DMS153 (cell line): ENCODE results near the gene KCNQ2.

Source experiments
- DNase-seq: peaks from one replicate; lab custom pipeline; 2025; lab: John Stamatoyannopoulos, UW

KCNQ2 gene

DNA sequence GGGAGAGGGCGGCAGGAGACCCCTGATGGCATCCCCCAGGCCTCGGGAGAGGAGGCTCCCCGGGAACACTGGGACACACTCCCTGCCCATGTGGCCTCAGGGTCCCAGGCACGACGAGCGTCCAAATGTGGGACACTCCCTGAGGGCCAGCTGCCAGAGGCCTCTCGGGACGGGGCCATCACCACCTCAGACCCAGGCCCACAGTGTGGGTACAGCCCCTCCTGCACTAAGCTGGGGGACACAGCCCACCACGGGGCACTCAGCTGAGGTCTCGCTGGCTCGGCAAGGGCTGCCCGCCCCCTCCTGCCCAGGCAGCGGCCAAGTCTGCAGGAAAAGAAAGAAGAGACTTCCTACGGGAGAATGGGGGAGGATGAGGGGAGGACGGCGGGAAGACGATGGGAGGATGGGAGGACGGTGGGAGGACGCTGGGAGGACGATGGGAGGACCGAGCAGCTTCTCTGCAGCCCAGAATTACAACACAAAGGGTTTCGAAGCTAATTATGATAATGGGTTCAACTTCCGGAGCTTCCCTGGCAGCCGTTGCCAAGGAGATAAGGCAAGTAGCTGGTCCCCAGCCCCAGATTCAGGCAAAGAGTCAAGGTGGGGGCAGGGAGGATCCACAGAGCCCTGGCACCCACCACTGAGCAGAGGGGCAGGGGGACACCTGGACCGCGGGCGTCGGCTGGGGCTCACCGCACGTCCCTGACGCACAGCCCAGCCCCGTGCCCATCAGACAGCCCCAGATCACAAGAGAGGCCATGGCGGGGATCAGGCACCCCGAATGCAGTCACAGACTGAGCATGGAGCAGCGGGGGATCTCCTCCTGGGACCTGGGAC lies 17.5 kb downstream of the KCNQ2 start:
- DNase-seq: no peak

DNA sequence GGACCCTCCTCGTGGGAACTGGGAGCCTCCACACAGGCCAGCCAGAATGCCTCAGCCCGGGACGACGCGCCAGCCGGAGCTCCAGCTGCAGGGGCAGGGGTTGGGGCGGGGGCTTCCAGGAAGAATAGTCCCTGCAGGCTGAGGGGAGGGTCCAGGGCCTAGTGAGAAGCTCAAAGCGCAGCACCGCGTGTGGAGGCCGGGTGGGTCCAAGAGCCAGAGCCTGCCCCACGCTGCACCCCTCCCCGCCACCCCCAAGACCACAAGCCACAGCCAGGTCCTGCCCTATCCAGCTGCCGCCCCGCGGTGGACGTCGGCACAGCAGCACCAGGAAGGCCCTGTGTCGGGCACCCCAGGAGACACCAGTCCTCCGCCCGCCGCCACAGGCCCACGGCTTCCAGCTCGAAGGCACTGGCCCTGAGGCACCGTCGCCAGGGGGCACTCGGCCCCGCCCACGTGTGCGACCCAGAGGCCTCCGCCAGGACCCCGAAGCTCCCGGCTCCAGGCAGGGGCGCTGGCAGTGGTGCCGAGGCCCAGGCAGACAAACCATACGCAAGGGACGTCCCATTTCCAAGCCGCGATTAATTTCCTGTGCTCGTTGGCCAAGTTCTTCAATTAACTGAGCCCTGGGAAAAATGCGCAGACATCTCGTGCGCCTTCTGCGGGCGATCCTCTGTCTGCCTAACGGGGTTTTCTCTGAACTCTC lies 19.5 kb downstream of the KCNQ2 start:
- no peak for DNase-seq

DNA sequence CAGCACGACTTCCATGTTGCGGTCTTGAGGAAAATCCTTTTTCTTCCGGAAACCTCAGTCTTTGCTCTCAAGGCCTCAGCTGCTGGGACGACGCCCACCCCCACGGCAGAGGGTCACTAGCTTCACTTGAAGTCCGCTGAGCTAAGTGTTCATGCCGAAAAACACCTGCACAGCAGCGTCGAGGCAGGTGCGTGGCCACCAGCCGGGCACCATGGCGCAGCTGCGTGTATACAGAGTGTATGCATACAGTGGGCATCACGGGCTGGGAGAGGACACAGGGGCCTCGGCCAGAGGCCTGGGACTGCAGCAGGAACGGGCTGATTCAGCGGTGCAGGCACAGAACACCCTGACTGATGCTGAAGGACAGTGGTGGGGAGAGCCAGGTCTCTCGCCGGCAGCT lies 20.1 kb downstream of the KCNQ2 start:
- DNase-seq: no peak

DNA sequence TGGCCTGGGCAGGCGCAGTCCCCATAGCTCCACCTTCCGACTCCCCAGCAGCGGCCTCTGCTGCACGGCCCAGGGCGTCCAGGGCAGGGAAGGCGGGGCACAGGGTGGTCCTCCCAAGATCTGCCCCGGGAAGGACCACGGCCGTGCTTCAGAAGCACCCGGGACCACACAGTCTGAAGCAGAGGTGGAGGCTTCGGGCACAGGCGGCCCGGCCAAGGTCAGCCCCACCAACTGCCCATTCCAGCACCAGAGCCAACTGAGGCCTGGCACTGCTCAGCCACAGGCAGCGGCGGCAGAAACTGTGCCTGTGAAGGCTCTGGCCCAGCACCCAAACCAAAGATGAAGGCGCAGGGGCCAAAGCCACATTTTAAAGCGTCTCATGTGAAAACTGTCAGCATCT lies 20.6 kb downstream of the KCNQ2 start:
- no peak for DNase-seq

DNA sequence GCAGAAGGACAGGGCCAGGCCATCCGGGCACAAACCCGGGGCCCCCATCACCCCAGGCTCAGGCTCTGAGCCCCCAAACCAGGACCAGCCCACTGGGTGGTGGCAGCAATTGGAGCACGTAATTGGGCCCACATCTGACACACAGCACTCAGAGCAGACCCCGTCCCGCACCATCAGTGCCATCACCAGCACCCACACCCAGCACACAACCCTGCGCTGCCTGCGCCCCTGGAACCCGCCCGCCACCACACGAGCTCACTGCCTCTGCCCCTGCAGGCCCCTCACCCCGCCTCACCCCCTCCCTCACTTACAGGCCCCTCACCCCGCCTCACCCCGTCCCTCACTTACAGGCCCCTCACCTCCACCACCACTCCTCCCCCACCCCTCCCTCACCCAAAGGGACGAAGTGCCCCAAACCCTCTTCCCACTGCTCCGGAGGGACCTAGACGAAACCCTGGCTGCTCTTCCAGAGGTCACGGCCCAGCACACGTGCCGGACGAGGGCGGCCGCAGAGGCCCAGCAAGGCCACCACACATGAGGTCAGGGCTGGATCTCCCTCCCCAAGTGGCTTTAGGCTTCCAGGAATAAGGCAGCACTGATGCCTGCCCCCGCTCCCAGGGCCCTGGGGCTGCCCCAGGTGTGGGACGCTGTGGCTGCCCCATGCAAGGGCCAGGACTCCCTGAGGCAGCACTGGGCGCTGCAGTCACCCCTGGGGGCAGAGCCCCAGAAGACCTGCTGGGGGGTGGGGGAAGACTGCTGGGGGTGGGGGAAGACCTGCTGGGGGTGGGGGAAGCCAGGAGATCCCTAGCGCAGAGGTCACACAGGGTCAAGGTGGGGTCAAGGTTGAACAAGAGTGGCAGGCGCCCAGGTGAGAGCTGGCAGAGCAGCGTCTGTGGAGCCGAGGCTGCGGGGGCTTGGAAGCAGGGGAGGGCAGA lies 22.4 kb downstream of the KCNQ2 start:
- no peak for DNase-seq

DNA sequence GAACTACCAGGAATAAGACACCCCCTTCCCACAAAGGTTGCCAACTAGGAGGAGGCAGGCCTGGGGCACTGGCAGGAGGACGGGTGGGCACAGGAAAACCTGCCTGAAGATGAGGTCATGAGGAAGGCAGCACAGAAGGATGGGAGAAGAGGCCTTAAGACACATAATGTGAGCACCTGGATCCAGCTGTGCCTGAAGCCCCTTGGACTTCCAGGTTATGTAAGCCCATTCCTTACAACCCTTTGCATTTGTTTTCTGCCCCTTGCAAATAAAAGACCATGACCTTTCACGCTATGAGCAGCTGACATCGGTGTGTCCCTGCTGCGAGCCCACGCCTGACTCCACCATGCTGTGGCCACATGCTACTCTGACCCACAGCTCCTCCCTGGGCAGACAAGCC lies 23.4 kb downstream of the KCNQ2 start:
- DNase-seq: no peak

DNA sequence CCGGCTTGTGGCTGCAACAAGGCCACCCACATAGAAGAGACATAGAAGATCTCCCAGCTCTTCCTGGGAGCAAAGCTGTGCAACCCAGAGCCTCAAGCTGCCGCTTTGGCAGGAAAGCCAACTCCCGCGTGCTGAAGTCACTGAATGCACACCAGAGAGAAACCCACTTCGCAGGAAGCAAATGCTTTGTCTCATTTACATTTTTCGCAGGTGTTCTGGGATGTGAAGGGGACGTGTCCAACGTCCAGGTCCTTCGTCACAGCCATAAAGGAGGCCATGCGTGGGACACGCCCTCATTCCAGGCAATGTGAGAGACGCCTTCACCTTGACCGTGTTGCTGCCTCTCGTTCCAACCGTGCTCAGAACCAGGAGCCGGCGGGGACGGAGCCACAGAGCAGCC lies 24.4 kb downstream of the KCNQ2 start:
- no peak for DNase-seq

DNA sequence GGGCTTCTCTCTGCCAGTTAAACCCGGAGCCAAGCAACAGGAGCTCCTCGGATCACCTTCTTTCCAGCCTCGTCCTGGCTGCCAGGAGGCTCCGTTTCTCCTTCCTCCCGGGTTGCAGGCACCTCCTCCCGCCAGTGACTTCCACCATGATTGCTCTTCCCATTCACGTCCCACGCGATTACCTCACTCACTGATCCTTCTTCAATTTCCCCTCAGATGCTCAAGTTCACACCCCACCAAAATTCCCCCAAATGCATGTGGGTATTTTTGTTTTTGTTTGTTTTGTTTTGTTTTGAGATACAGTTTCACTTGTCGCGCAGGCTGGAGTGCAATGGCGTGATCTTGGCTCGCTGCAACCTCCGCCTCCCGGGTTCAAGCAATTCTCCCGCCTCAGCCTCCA lies 25.1 kb downstream of the KCNQ2 start:
- no peak for DNase-seq

DNA sequence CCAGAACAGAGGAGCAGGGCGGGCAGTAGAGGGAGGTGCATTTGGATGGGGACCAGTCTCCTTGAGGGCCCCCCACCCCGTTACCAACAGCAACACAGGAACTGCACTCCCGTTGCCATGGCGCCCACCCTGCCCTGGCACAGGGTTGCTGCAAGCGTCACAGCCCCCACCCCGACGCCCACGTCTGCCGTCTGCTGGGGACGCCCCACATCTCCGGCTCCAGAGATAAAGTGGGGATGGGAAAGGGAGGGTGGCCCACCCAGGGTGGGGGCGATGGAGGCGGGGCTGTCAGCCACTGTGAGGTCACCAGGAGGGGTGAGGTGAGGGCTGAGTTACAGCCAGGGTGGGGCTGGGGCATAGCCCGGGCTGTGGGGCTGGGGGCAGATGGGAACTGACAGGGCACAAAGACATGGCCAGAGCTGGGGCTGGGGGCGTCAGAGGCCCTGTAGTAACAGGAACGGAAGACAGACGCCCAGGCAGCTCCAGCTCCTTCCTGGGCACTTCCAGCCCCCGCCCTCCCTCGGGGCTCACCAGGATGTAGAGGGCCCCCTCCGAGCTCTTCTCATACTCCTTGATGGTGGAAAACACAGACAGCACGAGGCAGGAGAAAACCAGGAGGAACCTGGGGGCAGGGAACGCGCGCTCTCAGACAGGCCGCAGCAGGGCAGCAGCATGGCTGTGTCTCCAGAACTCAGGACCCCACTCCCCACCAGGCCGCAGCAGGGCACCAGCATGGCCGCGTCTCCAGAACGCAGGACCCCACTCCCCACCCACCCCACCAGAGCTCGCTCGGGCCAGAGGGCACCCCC lies 26.0 kb downstream of the KCNQ2 start:
- DNase-seq: no peak

DNA sequence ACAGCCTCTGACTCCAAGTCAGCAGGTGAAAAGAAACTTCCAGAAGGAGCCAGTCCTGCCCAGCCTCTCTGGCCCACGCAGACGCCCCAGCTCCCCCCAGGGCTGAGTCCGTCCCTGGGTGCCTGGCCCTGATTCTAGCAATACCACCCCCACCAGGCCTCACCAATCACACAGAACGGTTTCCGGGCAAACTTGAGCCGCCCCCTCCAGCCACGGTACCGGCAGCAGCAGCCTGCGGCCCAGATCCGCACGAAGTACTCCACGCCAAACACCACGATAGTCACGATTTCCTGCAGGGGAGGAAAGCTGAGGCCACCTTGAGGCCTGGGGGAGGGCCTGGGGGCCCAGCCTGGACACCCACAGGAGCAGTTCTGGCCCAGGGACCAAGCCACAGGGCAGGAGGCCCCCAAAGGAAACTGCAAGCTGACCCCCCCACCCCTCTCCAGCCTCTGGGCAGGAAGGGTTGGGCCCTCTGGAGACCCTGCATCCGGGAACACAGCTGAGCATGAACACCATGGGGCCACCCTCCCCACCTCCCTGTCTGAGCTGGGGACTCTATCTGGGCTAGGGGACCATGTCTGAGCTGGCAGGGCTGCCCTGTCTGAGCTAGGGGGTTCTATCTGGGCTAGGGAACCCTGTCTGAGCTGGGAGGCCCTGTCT lies 27.2 kb downstream of the KCNQ2 start:
- no peak for DNase-seq

DNA sequence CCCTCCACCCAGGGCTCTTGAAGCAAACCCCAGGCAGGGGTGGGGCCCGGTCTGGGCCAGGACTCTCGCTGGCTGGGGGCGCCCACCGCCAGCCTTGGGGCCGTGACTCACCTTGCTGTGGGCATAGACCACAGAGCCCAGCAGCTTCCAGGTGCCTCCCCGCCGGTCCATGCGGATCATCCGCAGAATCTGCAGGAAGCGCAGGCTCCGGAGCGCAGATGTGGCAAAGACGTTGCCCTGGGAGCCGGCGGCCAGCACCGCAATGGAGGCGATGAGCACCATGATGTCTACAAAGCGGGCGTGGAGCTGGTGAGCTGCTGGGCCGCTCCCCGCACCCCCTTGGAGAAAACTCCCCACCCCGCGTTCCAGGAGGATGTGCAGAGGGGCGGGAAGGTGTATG lies 27.9 kb downstream of the KCNQ2 start:
- no peak for DNase-seq

DNA sequence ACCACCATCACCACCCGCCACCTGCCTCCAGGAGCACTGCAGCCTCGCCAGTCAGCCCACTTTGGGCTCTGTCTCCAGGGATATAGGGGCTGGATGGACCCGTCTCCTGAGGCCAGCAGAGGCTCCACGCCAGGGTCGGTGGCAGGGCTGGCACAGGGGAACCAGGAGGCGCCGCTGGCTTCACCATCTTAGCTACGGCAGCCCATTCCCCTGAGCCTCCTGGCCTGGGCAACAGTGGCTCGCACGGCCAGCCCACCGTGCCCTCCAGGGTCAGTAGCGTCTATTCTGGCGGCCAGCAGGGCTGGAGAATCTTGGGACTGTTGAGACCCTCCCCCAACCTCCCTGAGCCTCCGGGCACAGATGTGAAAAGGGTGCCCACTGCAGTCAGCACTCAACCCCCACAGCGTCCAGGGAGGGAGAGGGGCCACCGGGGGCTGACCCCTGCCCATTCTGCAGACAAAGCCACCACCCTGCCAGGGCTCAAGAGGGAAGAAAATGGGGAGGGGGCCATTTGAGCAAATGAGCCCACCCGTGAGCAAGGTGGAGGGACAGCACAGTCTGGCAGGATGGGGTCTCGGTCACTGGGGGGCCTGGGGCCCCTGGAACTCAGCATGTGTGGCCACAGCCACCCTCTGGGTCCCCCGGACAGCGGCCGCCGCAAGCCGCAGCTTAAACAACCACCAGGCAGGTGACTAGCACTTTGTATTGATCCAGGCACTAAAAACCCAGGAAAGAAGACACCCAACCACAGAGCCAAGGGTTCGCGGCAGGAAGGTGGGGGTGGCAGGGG lies 28.7 kb downstream of the KCNQ2 start:
- DNase-seq: no peak

DNA sequence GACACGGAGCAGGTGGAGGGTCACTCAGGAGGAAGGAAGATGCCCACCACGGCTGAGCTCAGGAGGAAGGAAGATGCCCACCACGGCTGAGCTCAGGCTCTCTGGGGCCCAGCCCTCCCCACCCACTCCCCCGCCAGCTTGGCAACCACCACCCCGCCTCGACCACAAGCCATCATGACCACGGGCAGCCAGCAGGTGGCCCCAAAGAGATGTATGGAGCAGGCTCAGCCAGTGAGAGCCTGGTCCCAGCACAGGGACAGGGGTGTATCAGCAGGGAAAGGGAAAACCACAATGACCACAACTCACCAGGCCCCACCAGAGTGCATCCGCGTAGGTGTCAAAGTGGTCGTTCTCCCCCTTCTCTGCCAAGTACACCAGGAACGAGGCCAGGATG lies 30.4 kb downstream of the KCNQ2 start:
- peak; percentile 27 for DNase-seq

DNA sequence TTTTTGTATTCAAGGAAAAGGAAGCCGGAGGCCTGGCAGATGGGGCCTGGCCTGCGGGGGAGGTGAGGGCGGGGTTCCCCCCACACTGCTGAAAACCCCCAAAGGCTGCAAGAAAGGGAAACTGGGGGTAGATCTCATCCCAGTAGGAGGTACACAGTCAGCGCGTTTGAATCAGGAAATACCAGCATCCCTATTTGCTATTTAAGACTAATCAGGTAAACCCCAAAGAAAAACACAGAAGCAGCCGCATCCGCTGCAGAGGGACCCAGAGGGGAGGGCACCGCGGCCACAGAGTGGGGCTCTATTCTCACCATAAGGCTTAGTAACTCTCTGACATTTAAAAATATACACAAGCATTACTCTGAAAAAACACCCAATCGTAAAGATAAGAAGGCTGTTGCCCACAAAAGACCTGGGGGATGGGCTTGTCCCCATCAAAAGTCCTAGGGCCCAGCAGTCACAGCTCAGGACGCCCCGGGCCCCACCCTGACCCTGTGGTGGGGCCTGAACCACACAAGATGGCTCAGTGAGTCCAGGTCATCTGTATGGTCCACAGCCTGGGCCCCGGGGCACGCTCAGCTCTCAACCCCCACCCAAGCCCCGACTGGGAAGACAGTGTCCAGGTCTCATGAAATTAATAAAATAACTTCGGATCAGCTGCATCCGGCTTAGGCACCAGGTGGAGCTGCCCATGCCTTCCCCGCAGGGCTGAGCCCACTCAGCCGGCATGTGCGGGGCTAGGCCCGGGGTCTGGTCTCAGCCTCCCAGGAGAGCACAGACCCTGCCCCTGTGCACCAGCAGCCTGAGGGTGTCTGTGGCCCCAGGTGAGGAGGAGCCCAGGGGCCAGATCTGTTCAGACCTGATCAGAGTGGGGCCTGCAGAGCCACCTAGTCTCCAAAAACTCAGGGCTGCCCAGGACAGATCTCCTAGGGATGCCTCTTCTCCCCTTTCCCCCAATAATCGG lies 31.0 kb downstream of the KCNQ2 start:
- DNase-seq: no peak

DNA sequence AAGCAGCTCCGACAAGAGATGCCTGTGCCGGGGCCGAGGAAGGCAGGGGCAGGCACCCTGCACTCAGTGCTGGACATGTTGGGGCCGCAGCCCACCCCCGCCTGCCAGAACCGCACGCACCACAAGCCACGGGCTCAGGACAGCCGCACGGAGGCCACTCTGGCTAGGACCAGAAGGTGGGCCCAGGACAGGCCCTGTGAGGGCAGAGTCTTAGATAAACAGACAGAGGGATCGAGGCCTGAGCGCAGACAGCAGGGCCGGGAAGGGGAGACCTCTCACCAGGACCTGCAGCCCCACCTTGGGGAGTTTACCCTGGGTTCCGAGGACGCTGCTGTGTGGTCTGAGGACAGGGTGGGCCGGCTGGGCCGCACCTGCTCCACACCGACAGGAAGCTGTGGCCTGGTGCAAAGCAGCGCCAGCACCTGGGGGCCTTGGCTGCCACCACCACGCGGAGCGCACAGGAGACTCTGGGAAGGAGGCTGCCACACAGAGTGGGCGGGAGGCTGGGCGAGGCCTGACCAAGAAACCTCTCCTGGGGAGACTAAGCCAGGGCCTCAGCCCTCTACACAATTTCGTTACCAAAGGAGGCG lies 32.0 kb downstream of the KCNQ2 start:
- no peak for DNase-seq

DNA sequence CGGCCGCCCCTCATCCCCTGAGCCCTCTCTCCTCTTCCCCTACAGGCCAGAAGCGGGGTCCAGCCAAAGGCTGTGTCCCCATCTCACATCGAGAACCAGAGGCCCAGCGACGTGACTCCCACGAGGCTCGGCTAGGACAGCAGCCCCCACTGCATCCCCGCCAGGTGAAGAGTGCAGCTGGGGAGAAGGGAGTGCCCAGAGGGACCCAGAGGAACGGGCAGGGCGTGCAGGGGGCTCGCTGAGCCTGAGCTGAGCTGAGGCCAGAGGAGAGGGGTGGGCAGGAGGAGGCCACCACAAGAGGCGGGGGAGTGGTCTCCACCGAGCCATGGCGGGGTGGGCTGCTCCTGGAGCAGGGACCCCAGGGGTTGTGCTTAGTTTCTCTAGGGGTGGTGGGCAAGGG lies 32.6 kb downstream of the KCNQ2 start:
- DNase-seq: no peak

DNA sequence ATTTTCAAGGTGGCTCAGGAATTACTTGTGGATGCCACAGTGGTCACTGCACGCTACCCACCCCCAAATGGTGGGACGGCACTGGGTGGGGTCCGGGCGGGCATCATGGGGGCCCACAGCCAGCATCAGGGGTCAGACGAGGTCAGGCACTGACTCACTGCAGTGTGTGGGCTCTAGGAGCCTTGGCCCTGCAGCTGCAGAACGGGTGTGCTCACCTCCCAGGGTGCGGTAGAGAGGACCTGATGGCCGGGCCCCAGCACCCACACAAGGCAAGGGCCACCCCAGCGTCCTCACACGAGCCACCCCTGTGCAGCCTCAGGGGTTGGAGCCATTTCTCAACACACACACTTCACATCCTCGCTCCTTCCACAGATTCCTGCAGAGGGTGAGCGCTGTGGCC lies 34.3 kb downstream of the KCNQ2 start:
- no peak for DNase-seq

DNA sequence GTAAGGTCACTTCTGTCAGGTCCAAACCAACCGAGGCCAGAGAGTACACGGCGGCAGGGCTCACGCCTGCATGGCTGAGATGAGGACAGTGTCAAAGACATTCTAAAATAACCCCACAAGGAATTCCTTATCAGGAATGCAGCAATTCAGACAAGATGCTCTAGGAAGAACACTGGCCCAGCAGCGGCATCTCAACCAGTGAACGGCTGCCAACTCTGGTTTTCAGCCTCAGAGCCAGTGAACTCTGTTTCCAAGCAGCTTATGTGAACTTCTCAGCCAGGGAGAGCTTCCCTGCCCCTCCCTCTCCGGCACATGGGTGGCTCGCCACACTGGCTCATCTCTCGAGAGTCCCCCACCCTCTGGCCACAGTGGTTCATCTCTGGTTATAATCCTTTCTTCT lies 36.9 kb downstream of the KCNQ2 start:
- no peak for DNase-seq
